Lower leg skin (tissue), 4 donors: ENCODE measurements around the gene LAP3. TPM values are rescaled to one million over a fixed set of nuclear protein-coding genes. Genes with fewer than 3 reads are reported as not detected.

Source experiments
- DNase-seq, 2 donors: peaks; one replicate each; pipeline ENCODE4 v3.0.0-alpha.2; 2019; ENCODE audit warnings: low spot score in 2 of 2
- H3K4me3 ChIP-seq: fragments of 200-600 bp; sonication (generic); 2 replicates; pipeline ENCODE4 v1.5.1; 2017; ENCODE audit warnings: mild to moderate bottlenecking, low read depth; ENCODE audit not compliant: poor library complexity, severe bottlenecking
- POLR2A ChIP-seq, 2 donors: fragments of 450-650 bp; IDR thresholded peaks; one replicate each; pipeline ENCODE4 v1.6.1; 2016 to 2017; ENCODE audit warnings: antibody characterized with exemption in 2 of 2, mild to moderate bottlenecking in 1 of 2, moderate library complexity in 1 of 2
- WGBS, 2 donors: methylation state at CpG; one replicate each; pipeline ENCODE4 v1.1.5; 2018; 5-methylcytosine and 5-hydroxymethylcytosine counted together
- intact Hi-C: fragments of 100-400 bp; cut with DNase I; formaldehyde crosslinking; loops from one replicate; pipeline ENCODE4 v1.15.0; 2023; ENCODE audit warnings: low total_unique reads
- total RNA-seq, 4 donors: library from RNA; depleted of rRNA; stranded (reverse); fragments of >200 nt; gene quantifications; one replicate each; pipeline ENCODE4 v1.1.0, GENCODE V29; 2016
- TF ChIP-seq, protein P1 (sequence below), 3 donors: fragments of 450-650 bp; IDR thresholded peaks; one replicate each; pipeline ENCODE4 v1.5.1; 2016; ENCODE audit warnings: antibody characterized with exemption in 3 of 3, mild to moderate bottlenecking in 3 of 3, moderate library complexity in 2 of 3

LAP3 gene
- total RNA-seq, 4 donors from 2014 or later: 31.9 to 65.6 (median 52.7) TPM

DNA sequence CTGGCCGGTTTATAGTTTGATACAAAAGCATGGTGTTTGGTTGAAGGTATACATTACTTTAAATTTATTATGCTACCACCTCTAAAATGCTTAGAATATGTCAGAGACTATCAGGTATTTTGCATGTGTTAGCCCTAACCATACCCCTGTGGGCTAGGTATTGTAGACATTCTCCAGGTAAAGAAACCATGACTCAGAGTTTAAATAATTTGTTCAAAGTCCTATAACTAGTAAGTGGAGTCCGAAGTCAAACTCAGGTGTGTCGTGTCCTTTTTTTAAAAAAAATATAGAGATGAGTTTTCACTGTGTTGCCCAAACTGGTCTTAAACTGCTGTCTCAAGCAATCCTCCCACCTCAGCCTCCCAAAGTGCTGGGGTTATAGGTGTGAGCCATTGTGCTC is 12.4 kb downstream of the LAP3 start:
- TF ChIP-seq, protein P1, sequence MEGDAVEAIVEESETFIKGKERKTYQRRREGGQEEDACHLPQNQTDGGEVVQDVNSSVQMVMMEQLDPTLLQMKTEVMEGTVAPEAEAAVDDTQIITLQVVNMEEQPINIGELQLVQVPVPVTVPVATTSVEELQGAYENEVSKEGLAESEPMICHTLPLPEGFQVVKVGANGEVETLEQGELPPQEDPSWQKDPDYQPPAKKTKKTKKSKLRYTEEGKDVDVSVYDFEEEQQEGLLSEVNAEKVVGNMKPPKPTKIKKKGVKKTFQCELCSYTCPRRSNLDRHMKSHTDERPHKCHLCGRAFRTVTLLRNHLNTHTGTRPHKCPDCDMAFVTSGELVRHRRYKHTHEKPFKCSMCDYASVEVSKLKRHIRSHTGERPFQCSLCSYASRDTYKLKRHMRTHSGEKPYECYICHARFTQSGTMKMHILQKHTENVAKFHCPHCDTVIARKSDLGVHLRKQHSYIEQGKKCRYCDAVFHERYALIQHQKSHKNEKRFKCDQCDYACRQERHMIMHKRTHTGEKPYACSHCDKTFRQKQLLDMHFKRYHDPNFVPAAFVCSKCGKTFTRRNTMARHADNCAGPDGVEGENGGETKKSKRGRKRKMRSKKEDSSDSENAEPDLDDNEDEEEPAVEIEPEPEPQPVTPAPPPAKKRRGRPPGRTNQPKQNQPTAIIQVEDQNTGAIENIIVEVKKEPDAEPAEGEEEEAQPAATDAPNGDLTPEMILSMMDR (IDR thresholded peaks at IDR 0.05): no peak
- no peak for TF ChIP-seq POLR2A (IDR thresholded peaks at IDR 0.05)
- no peak for DNase-seq
- intact Hi-C loops: no loop called here
- WGBS, 2 donors: 89 to 100% methylated on average over 3 of the region's 3 CpGs
- H3K4me3 ChIP-seq: no peak overlapping the region

DNA sequence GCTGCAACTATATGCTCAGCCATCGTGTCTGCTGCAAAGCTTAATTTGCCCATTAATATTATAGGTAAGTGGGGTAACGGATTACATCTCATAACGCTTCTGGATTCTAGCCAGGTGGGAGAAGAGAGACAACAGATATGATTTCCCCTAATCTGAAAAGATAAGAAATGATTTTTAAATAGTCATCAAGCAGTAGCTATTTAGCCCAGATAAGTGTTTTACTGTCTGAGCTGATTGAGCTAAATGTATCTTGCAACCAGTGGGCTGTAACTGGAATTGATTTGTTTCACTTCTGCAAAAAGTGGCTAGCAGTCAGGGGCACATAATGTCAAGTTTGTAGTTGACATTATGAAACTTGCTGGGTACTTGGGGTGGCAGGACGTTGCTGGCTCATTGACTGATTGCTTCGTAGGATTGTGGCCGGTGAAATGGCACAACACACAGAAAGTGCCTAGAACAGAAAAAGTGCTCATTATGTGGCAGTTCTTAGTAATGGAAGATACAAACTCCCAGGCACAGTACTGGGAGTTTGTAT is 18.5 kb downstream of the LAP3 start:
- TF ChIP-seq, protein P1 (IDR thresholded peaks at IDR 0.05): no peak
- no peak for TF ChIP-seq POLR2A (IDR thresholded peaks at IDR 0.05)
- intact Hi-C loops: loop anchor here (5.0 kb wide), 1 partner anchor 772 kb away; no protein-coding TSS in a partner anchor
- no peak overlapping the region for H3K4me3 ChIP-seq
- DNase-seq: no peak
- 81 to 92% methylated on average over 6 of the region's 6 CpGs for WGBS, 2 donors

DNA sequence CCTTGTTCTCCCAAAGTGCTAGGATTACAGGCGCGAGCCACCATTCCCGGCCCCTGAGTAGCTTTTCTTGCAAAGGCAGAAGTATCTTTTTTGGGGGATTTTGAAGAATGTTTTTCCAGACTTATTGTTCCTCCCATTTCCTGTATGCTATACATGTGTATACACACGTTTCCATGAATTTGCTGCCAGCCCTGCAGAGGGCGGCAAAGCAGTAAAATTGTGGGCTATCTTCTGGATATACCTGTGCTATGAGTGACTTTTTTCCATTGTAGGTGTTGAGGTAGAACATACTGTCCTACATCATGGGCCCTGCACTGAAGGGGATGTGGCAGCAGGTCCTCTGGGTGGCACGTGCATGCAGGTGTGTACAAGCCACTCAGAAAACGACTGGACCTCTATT is 20.5 kb downstream of the LAP3 start:
- TF ChIP-seq, protein P1 (IDR thresholded peaks at IDR 0.05): no peak
- TF ChIP-seq POLR2A (IDR thresholded peaks at IDR 0.05): no peak
- no peak overlapping the region for H3K4me3 ChIP-seq
- WGBS, 2 donors: 70% methylated on average over 7 of the region's 7 CpGs
- no peak for DNase-seq
- intact Hi-C loops: loop anchor here (5.0 kb wide), 1 partner anchor 770 kb away; no protein-coding TSS in a partner anchor

DNA sequence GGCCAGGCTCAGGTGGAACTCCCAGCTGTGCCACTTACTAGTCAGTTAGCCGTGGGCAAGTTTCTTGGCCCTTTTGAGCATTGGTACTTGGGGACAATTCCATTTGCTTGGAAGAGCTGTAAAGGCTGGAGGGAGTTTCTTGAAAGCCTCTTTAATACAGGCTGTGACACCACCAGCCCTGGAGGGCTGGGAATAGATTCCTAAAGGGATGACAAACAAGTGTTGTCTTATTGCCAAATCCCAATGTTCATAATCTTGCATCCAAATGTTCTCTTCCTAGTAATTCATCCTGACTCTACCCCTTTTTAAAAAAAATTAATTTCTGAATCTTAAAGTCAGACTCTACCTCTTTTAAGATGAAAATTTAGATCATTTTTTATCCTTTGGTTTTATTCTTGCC is 22.8 kb downstream of the LAP3 start:
- TF ChIP-seq, protein P1 (IDR thresholded peaks at IDR 0.05): no peak
- TF ChIP-seq POLR2A (IDR thresholded peaks at IDR 0.05): no peak
- WGBS, 2 donors: 73 to 74% methylated on average over 1 of the region's 1 CpG
- H3K4me3 ChIP-seq: no peak overlapping the region
- DNase-seq: no peak
- intact Hi-C loops: loop anchor here (5.0 kb wide), 1 partner anchor 767 kb away; no protein-coding TSS in a partner anchor

DNA sequence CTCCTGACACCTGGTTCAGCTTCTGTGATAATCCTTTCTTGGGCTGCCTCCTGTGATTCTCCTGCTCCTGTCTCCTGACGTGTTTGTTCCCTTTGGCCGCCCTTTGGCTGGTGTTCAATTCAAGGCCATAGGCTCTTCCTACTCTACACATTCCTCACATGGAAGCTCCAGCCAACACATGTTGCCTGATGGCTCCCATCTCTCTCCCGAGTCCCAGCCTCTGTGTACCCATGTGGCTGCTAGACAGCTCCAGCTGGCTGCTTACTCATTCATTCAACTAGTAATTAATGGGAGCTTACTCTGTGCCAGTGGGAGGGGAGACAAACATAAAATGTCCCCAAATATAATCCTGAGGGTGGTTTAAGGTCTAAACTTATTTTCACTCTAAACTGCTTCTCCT is 28.2 kb downstream of the LAP3 start:
- no peak overlapping the region for H3K4me3 ChIP-seq
- TF ChIP-seq, protein P1 (IDR thresholded peaks at IDR 0.05): no peak
- no peak for TF ChIP-seq POLR2A (IDR thresholded peaks at IDR 0.05)
- intact Hi-C loops: no loop called here
- 62 to 76% methylated on average over 3 of the region's 3 CpGs for WGBS, 2 donors
- no peak for DNase-seq
